H1 (cell line): Measurements from ENCODE around the gene CST11. TPM values are rescaled to one million over a fixed set of nuclear protein-coding genes. Genes with fewer than 3 reads are reported as not detected.
A peak's percentile ranks its signal among the peaks of the same experiment; 100 is the strongest.

Experiments used
- CTCF ChIA-PET: fragments of 300-600 bp; sonication (Branson Sonifier 250); formaldehyde crosslinking; loops from one replicate; lab custom pipeline; 2021; ENCODE audit not compliant: partially characterized antibody; lab: Charles Lee
- POLR2A ChIA-PET: fragments of 300-600 bp; sonication (Branson Sonifier 250); formaldehyde crosslinking; loops from one replicate; lab custom pipeline; 2021; ENCODE audit warnings: inconsistent platforms; ENCODE audit not compliant: partially characterized antibody; lab: Charles Lee
- DNase-seq, 2 experiments: peaks; one replicate each; pipeline versions ENCODE4 v3.0.0 to v3.0.0-alpha.2; 2010 to 2022; ENCODE audit warnings: low spot score in 2 of 2, low read depth in 1 of 2, mixed read lengths in 1 of 2
- FAIRE-seq: peaks from 2 replicates; lab custom pipeline; 2011; peaks lifted over from hg19 to GRCh38; lab: Jason Lieb, UNC
- H2AFZ ChIP-seq: 2 replicates; pipeline ENCODE4 v1.8.1; 2012; ENCODE audit warnings: low read length, inconsistent platforms
- H2AK5ac ChIP-seq: 2 replicates; pipeline ENCODE4 v1.6.1; 2013; ENCODE audit warnings: low read depth, low read length
- H2BK120ac ChIP-seq: replicated peaks from 2 replicates; pipeline ENCODE3; 2013; ENCODE audit warnings: low read depth, low read length, inconsistent platforms
- H2BK12ac ChIP-seq: 2 replicates; pipeline ENCODE4 v1.6.1; 2013; ENCODE audit warnings: low read depth, low read length
- H2BK15ac ChIP-seq: 2 replicates; pipeline ENCODE4 v1.6.1; 2013; ENCODE audit warnings: low read length
- H2BK20ac ChIP-seq: 2 replicates; pipeline ENCODE4 v1.6.1; 2013; ENCODE audit warnings: low read length
- H2BK5ac ChIP-seq: 2 replicates; pipeline ENCODE4 v1.6.1; 2013; ENCODE audit warnings: low read depth, low read length
- H3K14ac ChIP-seq: 2 replicates; pipeline ENCODE4 v1.6.1; 2013; ENCODE audit warnings: inconsistent platforms; ENCODE audit not compliant: insufficient read length
- H3K18ac ChIP-seq: 2 replicates; pipeline ENCODE4 v1.6.1; 2013; ENCODE audit warnings: low read length; ENCODE audit errors: extremely low read depth
- H3K23ac ChIP-seq: 2 replicates; pipeline ENCODE4 v1.6.1; 2013; ENCODE audit warnings: inconsistent platforms; ENCODE audit not compliant: insufficient read length
- H3K23me2 ChIP-seq: 2 replicates; pipeline ENCODE4 v1.6.1; 2013; ENCODE audit warnings: low read depth, low read length
- H3K27ac ChIP-seq: 2 replicates; pipeline ENCODE4 v1.6.1; 2011; ENCODE audit warnings: low read depth, low read length, inconsistent platforms
- H3K27me3 ChIP-seq, 4 experiments: replicated peaks in 1 of 4; 1 replicate in 1 of 4; 2 replicates in 3 of 4; pipeline versions ENCODE4 v1.6.1 to v1.8.1; 2011 to 2013; ENCODE audit warnings: low read length in 3 of 4, mild to moderate bottlenecking in 3 of 4, inconsistent platforms in 2 of 4, mixed read lengths in 2 of 4, moderate library complexity in 1 of 4; ENCODE audit not compliant: control insufficient read depth in 3 of 4, insufficient read depth in 3 of 4; ENCODE audit errors: extremely low read depth in 1 of 4
- H3K36me3 ChIP-seq, 4 experiments: 2 replicates each; pipeline versions ENCODE4 v1.6.1 to v1.8.1; 2011 to 2013; ENCODE audit warnings: mild to moderate bottlenecking in 4 of 4, low read length in 3 of 4, moderate library complexity in 2 of 4, control low read depth in 1 of 4, inconsistent platforms in 1 of 4; ENCODE audit not compliant: insufficient read depth in 4 of 4, control insufficient read depth in 2 of 4
- H3K4ac ChIP-seq: replicated peaks from 2 replicates; pipeline ENCODE3; 2013; ENCODE audit warnings: low read length, low read depth, mixed read lengths, inconsistent platforms; ENCODE audit not compliant: insufficient read length
- H3K4me1 ChIP-seq, 4 experiments: replicated peaks in 1 of 4; 1 replicate in 1 of 4; 2 replicates in 3 of 4; pipeline versions ENCODE4 v1.6.1 to v1.8.1; 2011 to 2013; ENCODE audit warnings: low read length in 3 of 4, inconsistent platforms in 2 of 4, mixed read lengths in 1 of 4; ENCODE audit not compliant: insufficient read depth in 4 of 4, control insufficient read depth in 3 of 4
- H3K4me2 ChIP-seq, 2 experiments: 2 replicates each; pipeline versions ENCODE4 v1.6.1 to v1.8.1; 2011 to 2013; ENCODE audit warnings: low read depth in 2 of 2, low read length in 2 of 2, control low read depth in 1 of 2, inconsistent platforms in 1 of 2, mild to moderate bottlenecking in 1 of 2; ENCODE audit not compliant: insufficient read depth in 1 of 2
- H3K4me3 ChIP-seq, 4 experiments: fragments of 200-600, 300-600 bp in 1 of 4; sonication (generic), shearing (Covaris generic), sonication (Bioruptor Twin) in 1 of 4; 2 replicates each; pipeline versions ENCODE4 v1.5.1 to v1.8.1; 2011 to 2016; ENCODE audit warnings: low read length in 4 of 4, low read depth in 3 of 4, control low read depth in 2 of 4, inconsistent platforms in 2 of 4, mild to moderate bottlenecking in 2 of 4, mixed read lengths in 1 of 4, moderate library complexity in 1 of 4; ENCODE audit not compliant: insufficient read depth in 2 of 4; ENCODE audit errors: extremely low read depth in 1 of 4
- H3K56ac ChIP-seq: replicated peaks from 2 replicates; pipeline ENCODE3; 2013; ENCODE audit warnings: low read depth, mild to moderate bottlenecking, mixed read lengths, low read length, inconsistent platforms; ENCODE audit not compliant: insufficient read length
- H3K79me1 ChIP-seq: 2 replicates; pipeline ENCODE4 v1.6.1; 2013; ENCODE audit warnings: low read depth, low read length, control low read depth
- H3K79me2 ChIP-seq, 2 experiments: 2 replicates each; pipeline versions ENCODE4 v1.6.1 to v1.8.1; 2012 to 2013; ENCODE audit warnings: low read length in 2 of 2, mild to moderate bottlenecking in 2 of 2, inconsistent platforms in 1 of 2; ENCODE audit not compliant: insufficient read depth in 2 of 2, control insufficient read depth in 1 of 2
- H3K9ac ChIP-seq, 4 experiments: replicated peaks in 1 of 4; 1 replicate in 1 of 4; 2 replicates in 3 of 4; pipeline versions ENCODE4 v1.6.1 to v1.8.1; 2011 to 2013; ENCODE audit warnings: low read depth in 3 of 4, low read length in 3 of 4, control low read depth in 2 of 4, mild to moderate bottlenecking in 2 of 4, moderate library complexity in 2 of 4, inconsistent platforms in 1 of 4; ENCODE audit errors: extremely low read depth in 1 of 4
- H3K9me3 ChIP-seq, 2 experiments: 2 replicates each; pipeline versions ENCODE4 v1.6.1 to v1.8.1; 2012 to 2013; ENCODE audit warnings: mild to moderate bottlenecking in 2 of 2, moderate library complexity in 2 of 2, control low read depth in 1 of 2, inconsistent platforms in 1 of 2, low read depth in 1 of 2, low read length in 1 of 2, mixed read lengths in 1 of 2; ENCODE audit not compliant: insufficient read depth in 2 of 2
- H4K20me1 ChIP-seq, 2 experiments: replicated peaks in 1 of 2; 2 replicates each; pipeline versions ENCODE3 to v1.8.1; 2011 to 2013; ENCODE audit warnings: inconsistent platforms in 2 of 2, low read length in 2 of 2, mild to moderate bottlenecking in 1 of 2; ENCODE audit not compliant: insufficient read depth in 2 of 2, control insufficient read depth in 1 of 2
- H4K5ac ChIP-seq: 2 replicates; pipeline ENCODE4 v1.6.1; 2013; ENCODE audit warnings: low read length, low read depth, mixed read lengths, inconsistent platforms; ENCODE audit not compliant: insufficient read length
- H4K8ac ChIP-seq: 2 replicates; pipeline ENCODE4 v1.8.0; 2013; ENCODE audit warnings: mild to moderate bottlenecking, moderate library complexity, low read length, inconsistent platforms; ENCODE audit not compliant: insufficient read depth; ENCODE audit errors: extremely low read depth
- H4K91ac ChIP-seq: replicated peaks from 2 replicates; pipeline ENCODE3; 2013; ENCODE audit warnings: low read length, mixed read lengths, inconsistent platforms; ENCODE audit not compliant: insufficient read length
- GABPA ChIP-seq: IDR thresholded peaks from 2 replicates; pipeline ENCODE4 v1.6.1; 2011; ENCODE audit warnings: mild to moderate bottlenecking, low read length, moderate library complexity, borderline replicate concordance; ENCODE audit not compliant: insufficient read depth
- TEAD4 ChIP-seq: IDR thresholded peaks from 2 replicates; pipeline ENCODE4 v1.6.1; 2012; ENCODE audit warnings: low read depth, low read length, inconsistent platforms, mixed read lengths
- WGBS, 2 experiments: shearing (Covaris generic) in 1 of 2; methylation state at CpG; one replicate each; pipeline versions ENCODE4 v1.1.6 to v1.1.7; 2013 to 2015; ENCODE audit warnings: low lambda C conversion rate in 2 of 2, mixed read lengths in 2 of 2, inconsistent platforms in 1 of 2, low coverage in 1 of 2, missing lambda C conversion rate in 1 of 2; ENCODE audit not compliant: insufficient replicate concordance in 2 of 2, insufficient coverage in 1 of 2, insufficient read length in 1 of 2; ENCODE audit errors: extremely low coverage in 1 of 2, missing lambda C conversion rate in 1 of 2; 5-methylcytosine and 5-hydroxymethylcytosine counted together
- polyA plus RNA-seq, 7 experiments: library from polyadenylated mRNA; depleted of rRNA in 3 of 7; stranded (reverse) in 5 of 7; unstranded in 2 of 7; fragments of >200 nt in 5 of 7; fragments of 200-250 nt in 2 of 7; gene quantifications; 1 replicate in 5 of 7; 2 replicates in 1 of 7; 4 replicates in 1 of 7; pipeline versions ENCODE4 v1.2.1 to v1.2.3, GENCODE V29; 2011 to 2013; ENCODE audit warnings: missing spikeins in 2 of 7, mixed read lengths in 2 of 7
- total RNA-seq: library from RNA; stranded (reverse); fragmentation: NEBNext Ultra II Directional; extraction: Animal tissue kit (Norgen Biotek cat#: 25700); gene quantifications from 2 replicates; pipeline ENCODE4 v1.2.1, GENCODE V29; 2021

The CST11 gene
- total and polyA plus RNA-seq, 2 of the 8 experiments (the other 6 are each of a cell fraction or from before 2014, with no cell fraction given), result 2.0 TPM; not detected in 1

GRCh38 chr20:23455639-23456038 is 3.0 kb upstream of the CST11 start:
- peaks cover 0 to 4% (median 1%) of the 10 kb centered on the region in 4 experiments; a peak in 3 of 7 replicates for H3K4me1 ChIP-seq
- H4K91ac ChIP-seq, result peak overlapping the region; percentile 61
- no peak overlapping the region for H3K9ac ChIP-seq
- H3K79me1 ChIP-seq, result no peaks in the 10 kb centered on the region
- H3K23ac ChIP-seq, result no peak overlapping the region
- H2AK5ac ChIP-seq, result no peak overlapping the region
- no peak overlapping the region for H3K18ac ChIP-seq
- H2BK5ac ChIP-seq, result no peak overlapping the region
- no peak overlapping the region for H3K4ac ChIP-seq
- 0 out of 4 replicates have a peak, but pooled peaks cover 0 to 5% of the 10 kb centered on the region in 2 experiments for H3K9me3 ChIP-seq
- H3K56ac ChIP-seq, result no peak overlapping the region
- no peak overlapping the region for H2BK20ac ChIP-seq
- H3K27me3 ChIP-seq, result peaks cover 0 to 7% (median 0%) of the 10 kb centered on the region in 4 experiments; a peak in 2 of 7 replicates
- H3K23me2 ChIP-seq, result peaks cover 10% of the 10 kb centered on the region
- H3K14ac ChIP-seq, result no peak overlapping the region
- no peaks in the 10 kb centered on the region; a peak in 1 of 8 replicates for H3K36me3 ChIP-seq
- H2BK15ac ChIP-seq, result no peak overlapping the region
- CTCF ChIA-PET, result interaction anchor here (1.2 kb wide), 1 partner anchor 13 kb away, joined by 4 read pairs; no protein-coding TSS in a partner anchor
- H4K5ac ChIP-seq, result no peak overlapping the region
- no peak overlapping the region for H3K4me3 ChIP-seq
- DNase-seq, result no peak
- WGBS, 2 experiments, result 95% methylated on average over 7 of the region's 7 CpGs; no CpG with 5 or more reads in 1 of the 2 experiments
- no peak overlapping the region for H2AFZ ChIP-seq
- no peak overlapping the region for H2BK12ac ChIP-seq
- H4K8ac ChIP-seq, result no peak overlapping the region
- 0 out of 4 replicates have a peak, but pooled peaks cover 0 to 4% of the 10 kb centered on the region in 2 experiments for H3K79me2 ChIP-seq
- POLR2A ChIA-PET, result no interaction called here
- TF ChIP-seq GABPA (no peak), TEAD4 (no peak)
- no peak for FAIRE-seq
- H3K4me2 ChIP-seq, result no peak overlapping the region
- H2BK120ac ChIP-seq, result no peak overlapping the region
- H4K20me1 ChIP-seq, result peaks cover 0 to 5% of the 10 kb centered on the region in 2 experiments
- no peak overlapping the region for H3K27ac ChIP-seq
